Stimulated activated CD8-positive, alpha-beta memory T cell treated with anti-CD3 and anti-CD28 coated beads, Interleukin-15, amount 100 ng/mL, for 24 hours (primary cell): Measurements from ENCODE around the gene KLK3.
"Not testable (repeated sequence)": the region's sequence is repeated elsewhere in the genome, so short reads cannot be mapped to it uniquely, and the experiment has no call there.

Experiments
- DNase-seq: peaks from one replicate; pipeline ENCODE4 v3.0.0-alpha.2; 2020; ENCODE audit warnings: low read depth

Gene KLK3

DNA sequence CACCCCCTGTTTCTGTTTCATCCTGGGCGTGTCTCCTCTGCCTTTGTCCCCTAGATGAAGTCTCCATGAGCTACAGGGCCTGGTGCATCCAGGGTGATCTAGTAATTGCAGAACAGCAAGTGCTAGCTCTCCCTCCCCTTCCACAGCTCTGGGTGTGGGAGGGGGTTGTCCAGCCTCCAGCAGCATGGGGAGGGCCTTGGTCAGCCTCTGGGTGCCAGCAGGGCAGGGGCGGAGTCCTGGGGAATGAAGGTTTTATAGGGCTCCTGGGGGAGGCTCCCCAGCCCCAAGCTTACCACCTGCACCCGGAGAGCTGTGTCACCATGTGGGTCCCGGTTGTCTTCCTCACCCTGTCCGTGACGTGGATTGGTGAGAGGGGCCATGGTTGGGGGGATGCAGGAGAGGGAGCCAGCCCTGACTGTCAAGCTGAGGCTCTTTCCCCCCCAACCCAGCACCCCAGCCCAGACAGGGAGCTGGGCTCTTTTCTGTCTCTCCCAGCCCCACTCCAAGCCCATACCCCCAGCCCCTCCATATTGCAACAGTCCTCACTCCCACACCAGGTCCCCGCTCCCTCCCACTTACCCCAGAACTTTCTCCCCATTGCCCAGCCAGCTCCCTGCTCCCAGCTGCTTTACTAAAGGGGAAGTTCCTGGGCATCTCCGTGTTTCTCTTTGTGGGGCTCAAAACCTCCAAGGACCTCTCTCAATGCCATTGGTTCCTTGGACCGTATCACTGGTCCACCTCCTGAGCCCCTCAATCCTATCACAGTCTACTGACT lies at the start of gene KLK3:
Gene KLK3 (plus strand): TSS at position 280 of the 775 bp plus-strand sequence. CDS start 41 bp downstream, at position 321.
- no peak for DNase-seq

GRCh38 chr19:50808856-50809255 lies 45.9 kb upstream of the KLK3 start:
- no peak for DNase-seq

- not testable (repeated sequence) for DNase-seq
Measured at GRCh38 chr19:50811622-50812238, 43.0 kb upstream of the KLK3 start.

GRCh38 chr19:50812474-50812873 lies 42.2 kb upstream of the KLK3 start:
- DNase-seq = no peak

DNA sequence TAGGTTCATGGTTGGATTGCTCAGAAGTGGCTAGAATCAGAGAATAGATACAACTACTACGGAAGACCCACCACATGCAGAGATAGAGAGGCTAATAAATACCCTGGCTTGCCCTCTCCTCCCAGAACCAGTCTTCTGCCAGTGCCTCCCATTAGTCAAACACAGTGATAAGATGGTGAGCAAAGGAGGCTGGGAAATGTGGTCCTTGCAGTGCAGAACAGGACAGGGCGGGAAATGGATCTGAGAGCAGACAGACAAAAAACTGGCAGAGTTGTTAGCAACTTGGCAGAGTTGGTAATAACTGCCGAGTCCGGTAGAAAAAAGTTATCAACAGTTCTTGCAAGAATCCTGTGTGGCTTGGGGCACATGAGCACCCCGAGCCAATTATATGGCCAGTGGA lies 39.8 kb upstream of the KLK3 start:
- no peak for DNase-seq

GRCh38 chr19:50815439-50815838 lies 39.3 kb upstream of the KLK3 start:
- DNase-seq = no peak

GRCh38 chr19:50817941-50818858 lies 36.5 kb upstream of the KLK3 start:
- no peak for DNase-seq

GRCh38 chr19:50818859-50819472 lies 35.7 kb upstream of the KLK3 start:
- DNase-seq = no peak

GRCh38 chr19:50819636-50820035 lies 35.1 kb upstream of the KLK3 start:
- no peak for DNase-seq

DNA sequence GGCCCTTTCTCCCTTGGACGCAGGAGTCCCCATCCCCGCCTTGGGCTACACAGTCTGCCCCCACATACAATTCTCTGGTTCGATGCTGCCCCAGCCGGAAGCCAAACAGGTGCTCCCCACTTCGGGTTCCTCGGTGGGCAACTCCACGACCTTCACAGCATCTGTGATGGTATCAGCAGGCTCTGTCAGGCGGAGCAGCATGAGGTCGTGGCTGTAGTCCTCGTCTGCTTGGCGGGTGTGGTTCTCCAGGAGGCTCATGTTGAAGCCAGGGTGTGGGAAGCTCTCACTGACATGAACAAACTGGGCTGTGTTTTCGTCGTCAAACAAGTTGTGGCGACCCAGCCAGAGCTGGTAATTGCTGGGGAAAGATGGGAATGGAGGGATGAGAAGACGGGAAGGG lies 34.6 kb upstream of the KLK3 start:
- no peak for DNase-seq

DNA sequence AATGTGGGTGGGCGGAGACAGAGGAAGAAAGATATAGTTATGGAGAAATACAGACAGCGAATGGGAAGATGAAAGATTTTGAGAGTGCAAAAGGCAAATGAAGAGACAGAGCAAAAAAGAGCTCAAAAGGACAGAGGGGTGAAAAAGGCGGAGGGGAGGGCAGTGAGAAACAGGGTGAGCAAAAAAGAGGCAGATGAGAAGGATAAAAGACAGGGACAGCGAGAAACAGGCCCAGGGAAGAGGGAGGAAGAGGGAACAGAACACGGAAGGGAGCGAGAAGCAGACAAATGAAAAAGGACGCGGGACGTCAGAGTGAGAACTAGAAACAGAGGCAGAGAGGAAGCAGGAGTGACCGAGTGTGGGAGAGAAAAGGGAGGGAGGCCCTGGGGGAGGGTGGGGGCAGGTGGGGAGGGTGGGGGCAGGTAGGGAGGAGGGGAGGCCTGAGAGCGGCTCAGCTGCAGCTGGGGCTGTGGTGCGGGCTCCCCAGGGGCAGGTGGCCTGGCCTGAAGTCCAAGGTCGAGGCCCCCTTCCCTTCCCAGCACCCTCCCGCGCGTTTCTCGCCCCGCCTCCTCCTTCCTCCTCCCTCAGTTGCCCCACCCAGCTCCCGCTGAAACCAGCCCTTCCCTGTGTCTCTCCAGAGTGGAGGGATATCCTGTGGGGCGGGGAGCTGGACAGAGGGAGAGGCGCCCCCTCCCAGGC lies 34.0 kb upstream of the KLK3 start:
- no peak for DNase-seq

DNA sequence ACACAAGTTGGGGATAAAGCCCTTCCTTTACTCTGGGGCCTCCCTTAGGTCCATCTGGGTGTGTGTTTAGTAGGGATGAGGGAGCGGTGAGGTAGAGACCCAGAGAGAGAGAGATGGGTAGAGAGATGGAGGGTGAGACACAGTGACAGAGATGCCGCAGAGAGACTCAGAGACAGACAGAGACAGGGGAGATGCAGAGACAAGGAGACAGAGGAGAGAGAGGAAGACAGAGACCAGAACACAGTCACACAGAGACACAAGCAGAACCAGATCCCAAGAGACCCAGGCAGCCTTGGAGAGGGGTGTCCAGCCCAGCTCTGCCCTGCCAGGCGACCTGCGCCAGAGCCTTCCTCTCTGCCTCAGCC lies 33.5 kb upstream of the KLK3 start:
- DNase-seq = no peak

- DNase-seq = no peak
Measured at GRCh38 chr19:50821622-50822021, 33.1 kb upstream of the KLK3 start.

- no peak for DNase-seq
Measured at GRCh38 chr19:50822661-50823208, 32.0 kb upstream of the KLK3 start.

DNA sequence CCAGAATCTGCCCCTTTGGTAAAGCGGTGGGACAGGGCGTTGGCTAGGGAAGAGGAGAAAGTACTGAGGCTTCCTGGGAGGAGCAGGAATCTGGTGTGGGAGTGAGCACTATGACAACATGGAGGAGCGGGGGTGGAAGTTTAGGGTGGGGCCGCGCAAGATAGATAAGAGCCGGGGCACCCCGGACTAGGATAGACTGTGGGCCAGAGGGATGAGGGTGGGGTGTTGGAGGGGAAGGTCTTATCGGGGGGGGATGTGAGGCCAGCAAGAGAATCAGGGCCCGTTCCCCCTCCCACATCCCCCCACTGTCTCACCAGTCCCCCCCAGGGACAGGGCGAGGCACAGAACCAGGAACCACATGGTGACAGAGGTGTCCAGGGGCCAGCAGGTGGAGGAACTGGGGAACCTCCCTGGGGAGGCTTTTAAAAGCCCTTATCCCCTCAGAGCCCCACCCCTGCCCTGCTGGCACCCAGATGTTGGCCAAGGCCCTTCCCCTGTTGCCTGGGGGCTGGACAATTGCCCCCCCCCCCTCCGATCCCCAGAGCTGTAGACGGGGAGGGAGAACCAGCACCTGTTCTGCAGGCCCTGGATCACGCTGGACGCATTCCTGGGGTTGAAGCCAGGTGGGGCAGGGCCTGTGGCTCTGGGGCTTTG lies 31.2 kb upstream of the KLK3 start, which contains the start of gene KLK1:
Gene KLK1 (minus strand): TSS at position 399 of the 654 bp plus-strand sequence. CDS start 39 bp downstream, at position 360.
- DNase-seq = no peak

- DNase-seq = no peak
Measured at GRCh38 chr19:50826492-50827240, 28.0 kb upstream of the KLK3 start.

DNA sequence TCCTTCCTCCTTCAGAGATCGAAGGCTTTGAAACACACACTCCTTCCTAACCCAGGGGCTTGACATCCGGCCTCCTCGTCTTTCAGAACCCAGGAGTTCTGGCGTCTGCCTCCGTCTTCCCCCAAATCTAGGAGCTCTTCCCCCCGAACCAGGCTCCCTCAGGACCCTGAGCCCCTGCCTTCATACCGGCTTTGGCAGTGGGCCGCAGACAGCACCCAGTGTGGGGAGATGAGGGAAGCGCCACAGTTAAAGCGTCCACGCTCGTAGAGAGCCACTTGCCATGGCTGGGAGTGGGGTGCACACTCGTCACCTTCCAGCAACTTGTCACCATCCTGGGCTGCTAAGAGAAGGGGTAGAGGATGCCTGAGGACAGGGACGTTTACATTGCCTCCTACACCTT lies 27.2 kb upstream of the KLK3 start:
- DNase-seq = no peak

DNA sequence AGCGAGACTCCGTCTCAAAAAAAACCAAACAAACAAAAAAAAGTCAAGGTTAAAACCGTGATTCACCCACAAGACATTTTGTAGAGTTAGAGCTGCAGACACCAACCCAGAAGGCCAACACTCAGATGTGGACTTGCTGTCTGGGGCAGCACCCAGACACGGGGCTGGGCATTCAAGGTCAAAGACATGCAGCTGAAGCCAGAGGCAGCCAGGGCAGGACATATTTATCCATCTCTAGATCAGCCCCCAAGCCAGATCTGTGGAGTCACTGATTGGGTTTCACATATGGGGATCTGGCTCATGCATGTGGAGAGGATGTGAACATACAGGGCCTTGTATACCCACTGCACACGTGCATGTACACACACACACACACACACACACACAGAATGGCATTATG lies 24.9 kb upstream of the KLK3 start:
- no peak for DNase-seq

- DNase-seq = no peak
Measured at GRCh38 chr19:50830266-50831025, 24.3 kb upstream of the KLK3 start.
